ENCODE data around the gene MMP17. TPM values are rescaled to one million over a fixed set of nuclear protein-coding genes. Genes with fewer than 3 reads are reported as not detected.

Gene MMP17
- polyA plus RNA-seq, 1 donor from 2014 or later, result 79.0 TPM

GRCh38 chr12:131847456-131847855 is 19.3 kb downstream of the MMP17 start:
- Histone ChIP-seq H3K79me2 (replicated peaks; ENCODE audit: insufficient read depth, low read length) (no peaks in the 10 kb centered on the region), H3K9ac (ENCODE audit: low read length) (no peak overlapping the region), H4K20me1 (ENCODE audit: insufficient read depth) (no peaks in the 10 kb centered on the region), H3K36me3 (ENCODE audit: insufficient read depth, low read length) (no peaks in the 10 kb centered on the region), H3K9me2 (ENCODE audit: insufficient read depth, low read length) (no peaks in the 10 kb centered on the region), H3F3A (ENCODE audit: insufficient read depth, low read length, poor library complexity, severe bottlenecking) (no peaks in the 10 kb centered on the region), H3K9me3 (ENCODE audit: low read length) (no peaks in the 10 kb centered on the region), H3K4me3 (ENCODE audit: low read length) (no peak overlapping the region), H2AFZ (ENCODE audit: low read depth, low read length) (no peak overlapping the region), H3K4me2 (ENCODE audit: low read length) (no peak overlapping the region), H3K27ac (ENCODE audit: low read length) (no peak overlapping the region), H3K27me3 (ENCODE audit: insufficient read depth, low read depth, low read length) (no peaks in the 10 kb centered on the region)
- TF ChIP-seq CTCF (IDR thresholded peaks at IDR 0.05; ENCODE audit: poor library complexity, severe bottlenecking) (no peak), MXI1 (conservative IDR thresholded peaks at IDR 0.05; ENCODE audit: poor library complexity, severe bottlenecking) (no peak), RAD21 (conservative IDR thresholded peaks at IDR 0.05) (no peak), EZH2 (IDR thresholded peaks at IDR 0.05; ENCODE audit: borderline replicate concordance, insufficient read depth, low read length, poor library complexity, severe bottlenecking) (no peak), POLR2AphosphoS5 (IDR thresholded peaks at IDR 0.05) (no peak), SMC3 (conservative IDR thresholded peaks at IDR 0.05; ENCODE audit: poor library complexity) (no peak), TAF1 (IDR thresholded peaks at IDR 0.05; ENCODE audit: low read depth) (no peak), EP300 (conservative IDR thresholded peaks at IDR 0.05; ENCODE audit: poor library complexity, severe bottlenecking) (no peak), REST (IDR thresholded peaks at IDR 0.05; ENCODE audit: borderline replicate concordance) (no peak)

GRCh38 chr12:131848753-131849152 is 20.6 kb downstream of the MMP17 start:
- H4K20me1 ChIP-seq (ENCODE audit: insufficient read depth), result no peaks in the 10 kb centered on the region
- H3K4me2 ChIP-seq (ENCODE audit: low read length), result no peak overlapping the region
- H3F3A ChIP-seq (ENCODE audit: insufficient read depth, low read length, poor library complexity, severe bottlenecking), result no peaks in the 10 kb centered on the region
- H3K4me3 ChIP-seq (ENCODE audit: low read length), result no peak overlapping the region
- H3K27me3 ChIP-seq (ENCODE audit: insufficient read depth, low read depth, low read length), result no peaks in the 10 kb centered on the region
- no peaks in the 10 kb centered on the region for H3K79me2 ChIP-seq (replicated peaks; ENCODE audit: insufficient read depth, low read length)
- H3K9ac ChIP-seq (ENCODE audit: low read length), result no peak overlapping the region
- H3K36me3 ChIP-seq (ENCODE audit: insufficient read depth, low read length), result no peaks in the 10 kb centered on the region
- H2AFZ ChIP-seq (ENCODE audit: low read depth, low read length), result no peak overlapping the region
- no peaks in the 10 kb centered on the region for H3K9me2 ChIP-seq (ENCODE audit: insufficient read depth, low read length)
- H3K27ac ChIP-seq (ENCODE audit: low read length), result no peak overlapping the region
- TF ChIP-seq SMC3 (conservative IDR thresholded peaks at IDR 0.05; ENCODE audit: poor library complexity), result no peak
- no peak for TF ChIP-seq TAF1 (IDR thresholded peaks at IDR 0.05; ENCODE audit: low read depth)
- TF ChIP-seq RAD21 (conservative IDR thresholded peaks at IDR 0.05), result no peak
- TF ChIP-seq POLR2AphosphoS5 (IDR thresholded peaks at IDR 0.05), result no peak
- no peak for TF ChIP-seq CTCF (IDR thresholded peaks at IDR 0.05; ENCODE audit: poor library complexity, severe bottlenecking)
- no peak for TF ChIP-seq REST (IDR thresholded peaks at IDR 0.05; ENCODE audit: borderline replicate concordance)
- TF ChIP-seq MXI1 (conservative IDR thresholded peaks at IDR 0.05; ENCODE audit: poor library complexity, severe bottlenecking), result no peak
- no peak for TF ChIP-seq EZH2 (IDR thresholded peaks at IDR 0.05; ENCODE audit: borderline replicate concordance, insufficient read depth, low read length, poor library complexity, severe bottlenecking)
- no peak for TF ChIP-seq EP300 (conservative IDR thresholded peaks at IDR 0.05; ENCODE audit: poor library complexity, severe bottlenecking)
- no peaks in the 10 kb centered on the region for H3K9me3 ChIP-seq (ENCODE audit: low read length)

All from neural cell (in vitro differentiated cells).